OCI-LY7 (cell line): ENCODE measurements around the gene CCDC148.

Experiments used
- CTCF ChIP-seq: fragments of 200-600 bp; sonication (generic); conservative IDR thresholded peaks from 2 replicates; pipeline ENCODE4 v1.5.1; 2014; ENCODE audit warnings: mild to moderate bottlenecking, antibody characterized with exemption, low read length, moderate library complexity, mixed read lengths
- EZH2phosphoT487 ChIP-seq: fragments of 200-600 bp; sonication (generic); IDR thresholded peaks from 2 replicates; pipeline ENCODE4 v1.6.1; 2018; ENCODE audit warnings: low read depth, borderline replicate concordance, mild to moderate bottlenecking, mixed run types, antibody characterized with exemption, low read length, moderate library complexity, mixed read lengths

GRCh38 chr2:158394453-158394852, 62.1 kb downstream of the CCDC148 start:
- TF ChIP-seq EZH2phosphoT487 (no peak), CTCF (no peak)
